Type B pancreatic cell (in vitro differentiated cells): ENCODE results near the gene PLCL2. TPM values are rescaled to one million over a fixed set of nuclear protein-coding genes. Genes with fewer than 3 reads are reported as not detected.

Experiments
- DNase-seq: peaks from one replicate; pipeline ENCODE4 v3.0.0; 2021; ENCODE audit warnings: mixed read lengths; ENCODE audit not compliant: unreplicated experiment; ENCODE audit errors: extremely low spot score
- H3K27ac Mint-ChIP-seq: 2 replicates; pipeline ENCODE4 v1.8.0; 2021; ENCODE audit warnings: mild to moderate bottlenecking, mixed read lengths
- H3K27me3 Mint-ChIP-seq: 2 replicates; pipeline ENCODE4 v1.8.0; 2021; ENCODE audit warnings: mixed read lengths
- H3K36me3 Mint-ChIP-seq: 2 replicates; pipeline ENCODE4 v1.8.0; 2021; ENCODE audit warnings: mixed read lengths
- H3K4me1 Mint-ChIP-seq: one replicate; pipeline ENCODE4 v1.8.0; 2021; ENCODE audit warnings: mixed read lengths; ENCODE audit not compliant: unreplicated experiment
- H3K4me3 Mint-ChIP-seq: 2 replicates; pipeline ENCODE4 v1.8.0; 2021; ENCODE audit warnings: mild to moderate bottlenecking, mixed read lengths
- H3K9me3 Mint-ChIP-seq: 2 replicates; pipeline ENCODE4 v1.8.0; 2021; ENCODE audit warnings: mixed read lengths
- CTCF ChIP-seq: fragments of 200-600 bp; sonication (generic); conservative IDR thresholded peaks from 2 replicates; pipeline ENCODE4 v1.5.0; 2021; ENCODE audit warnings: antibody characterized with exemption, mild to moderate bottlenecking
- total RNA-seq: library from RNA; stranded (reverse); gene quantifications from 2 replicates; pipeline ENCODE4 v1.2.1, GENCODE V29; 2021; ENCODE audit warnings: low replicate concordance

The PLCL2 gene
- total RNA-seq, 1 donor from 2014 or later: 10.6 TPM

GRCh38 chr3:17059989-17060550, 175.3 kb downstream of the PLCL2 start:
- Mint-ChIP-seq H3K27ac (no peak overlapping the region), H3K4me3 (no peak overlapping the region)

GRCh38 chr3:17061005-17061404, 176.2 kb downstream of the PLCL2 start:
- no peak overlapping the region for H3K4me3 Mint-ChIP-seq
- H3K27ac Mint-ChIP-seq: no peak overlapping the region
- no peaks in the 10 kb centered on the region for H3K36me3 Mint-ChIP-seq
- no peak for DNase-seq
- no peak for TF ChIP-seq CTCF
- no peaks in the 10 kb centered on the region for H3K27me3 Mint-ChIP-seq
- H3K9me3 Mint-ChIP-seq: no peaks in the 10 kb centered on the region
- H3K4me1 Mint-ChIP-seq: peaks cover 14% of the 10 kb centered on the region

More at GRCh38 chr3:17059989-17060550, 175.3 kb downstream of the PLCL2 start:
- no peak for DNase-seq
- Mint-ChIP-seq H3K27me3 (no peaks in the 10 kb centered on the region), H3K36me3 (no peaks in the 10 kb centered on the region), H3K9me3 (no peaks in the 10 kb centered on the region), H3K4me1 (peaks cover 7% of the 10 kb centered on the region)
- TF ChIP-seq CTCF: no peak

- Mint-ChIP-seq H3K36me3 (no peaks in the 10 kb centered on the region), H3K27me3 (no peaks in the 10 kb centered on the region), H3K4me1 (peaks cover 18% of the 10 kb centered on the region), H3K9me3 (no peaks in the 10 kb centered on the region), H3K27ac (no peak overlapping the region), H3K4me3 (no peak overlapping the region)
- TF ChIP-seq CTCF: no peak
- DNase-seq: no peak
Measured at GRCh38 chr3:17062736-17063135, 178.0 kb downstream of the PLCL2 start.

- no peak overlapping the region for H3K4me3 Mint-ChIP-seq
- no peaks in the 10 kb centered on the region for H3K9me3 Mint-ChIP-seq
- peaks cover 19% of the 10 kb centered on the region for H3K4me1 Mint-ChIP-seq
- no peak for DNase-seq
- no peaks in the 10 kb centered on the region for H3K27me3 Mint-ChIP-seq
- TF ChIP-seq CTCF: no peak
- no peaks in the 10 kb centered on the region for H3K36me3 Mint-ChIP-seq
- H3K27ac Mint-ChIP-seq: no peak overlapping the region
Measured at GRCh38 chr3:17063596-17063995, 178.8 kb downstream of the PLCL2 start.

GRCh38 chr3:17065315-17065714, 180.6 kb downstream of the PLCL2 start:
- Mint-ChIP-seq H3K4me1 (peaks cover 19% of the 10 kb centered on the region), H3K9me3 (no peaks in the 10 kb centered on the region), H3K27ac (no peak overlapping the region), H3K27me3 (no peaks in the 10 kb centered on the region), H3K4me3 (no peak overlapping the region), H3K36me3 (no peaks in the 10 kb centered on the region)
- TF ChIP-seq CTCF: no peak
- no peak for DNase-seq

GRCh38 chr3:17065881-17066280, 181.1 kb downstream of the PLCL2 start:
- H3K4me3 Mint-ChIP-seq: no peak overlapping the region
- H3K36me3 Mint-ChIP-seq: no peaks in the 10 kb centered on the region
- no peaks in the 10 kb centered on the region for H3K9me3 Mint-ChIP-seq
- H3K27ac Mint-ChIP-seq: no peak overlapping the region
- H3K27me3 Mint-ChIP-seq: no peaks in the 10 kb centered on the region
- no peak for DNase-seq
- TF ChIP-seq CTCF: no peak
- H3K4me1 Mint-ChIP-seq: peaks cover 19% of the 10 kb centered on the region
